Chondrocyte (in vitro differentiated cells): ENCODE results near the gene C1orf122. TPM values are rescaled to one million over a fixed set of nuclear protein-coding genes. Genes with fewer than 3 reads are reported as not detected.

Source experiments
- DNase-seq: peaks from one replicate; pipeline ENCODE4 v3.0.0; 2021; ENCODE audit warnings: mixed read lengths, low spot score
- H3K27ac Mint-ChIP-seq: one replicate; pipeline ENCODE4 v1.8.0; 2021; ENCODE audit warnings: mild to moderate bottlenecking, moderate library complexity, mixed read lengths; ENCODE audit not compliant: unreplicated experiment
- H3K27me3 Mint-ChIP-seq: 2 replicates; pipeline ENCODE4 v1.8.0; 2021; ENCODE audit warnings: low read depth, mixed read lengths
- H3K36me3 Mint-ChIP-seq: 2 replicates; pipeline ENCODE4 v1.8.0; 2021; ENCODE audit warnings: low read depth, mixed read lengths
- H3K4me1 Mint-ChIP-seq: 2 replicates; pipeline ENCODE4 v1.8.0; 2021; ENCODE audit warnings: low read depth, mild to moderate bottlenecking, mixed read lengths
- H3K4me3 Mint-ChIP-seq: one replicate; pipeline ENCODE4 v1.8.0; 2021; ENCODE audit warnings: mild to moderate bottlenecking, moderate library complexity, mixed read lengths; ENCODE audit not compliant: unreplicated experiment
- H3K9me3 Mint-ChIP-seq: 2 replicates; pipeline ENCODE4 v1.8.0; 2021; ENCODE audit warnings: low read depth, mixed read lengths
- total RNA-seq: library from RNA; stranded (reverse); gene quantifications from 3 replicates; pipeline ENCODE4 v1.2.1, GENCODE V29; 2021
- TF ChIP-seq, protein P1 (sequence below): fragments of 200-600 bp; sonication (generic); IDR thresholded peaks from 2 replicates; pipeline ENCODE4 v1.5.0; 2021; ENCODE audit warnings: antibody characterized with exemption, mild to moderate bottlenecking, moderate library complexity

Gene C1orf122
- total RNA-seq, 1 donor from 2014 or later = 76.1 TPM

DNA sequence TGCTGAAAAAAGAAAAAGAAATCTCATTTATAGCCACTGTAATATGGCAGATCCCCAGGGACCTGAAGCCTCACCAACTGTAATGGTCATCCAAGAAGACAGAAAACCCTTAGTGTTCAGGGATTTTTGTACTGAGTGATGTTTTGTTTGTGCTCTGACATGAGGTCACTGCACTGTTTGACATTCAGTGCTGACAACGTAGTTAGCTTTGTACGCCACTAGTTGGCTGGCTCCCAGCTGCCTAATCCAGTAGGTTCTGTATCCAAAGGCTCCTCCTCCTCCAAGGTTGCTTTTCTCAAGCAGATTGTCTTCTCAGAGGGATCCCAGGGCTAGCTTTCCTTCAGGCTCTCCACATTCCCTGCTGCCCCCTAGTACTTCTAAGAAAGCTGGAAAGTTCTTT, 9.9 kb downstream of the C1orf122 start:
- no peak for DNase-seq
- no peaks in the 10 kb centered on the region for H3K4me1 Mint-ChIP-seq
- no peaks in the 10 kb centered on the region for H3K27me3 Mint-ChIP-seq
- peaks cover 29% of the 10 kb centered on the region for H3K36me3 Mint-ChIP-seq
- TF ChIP-seq, protein P1, sequence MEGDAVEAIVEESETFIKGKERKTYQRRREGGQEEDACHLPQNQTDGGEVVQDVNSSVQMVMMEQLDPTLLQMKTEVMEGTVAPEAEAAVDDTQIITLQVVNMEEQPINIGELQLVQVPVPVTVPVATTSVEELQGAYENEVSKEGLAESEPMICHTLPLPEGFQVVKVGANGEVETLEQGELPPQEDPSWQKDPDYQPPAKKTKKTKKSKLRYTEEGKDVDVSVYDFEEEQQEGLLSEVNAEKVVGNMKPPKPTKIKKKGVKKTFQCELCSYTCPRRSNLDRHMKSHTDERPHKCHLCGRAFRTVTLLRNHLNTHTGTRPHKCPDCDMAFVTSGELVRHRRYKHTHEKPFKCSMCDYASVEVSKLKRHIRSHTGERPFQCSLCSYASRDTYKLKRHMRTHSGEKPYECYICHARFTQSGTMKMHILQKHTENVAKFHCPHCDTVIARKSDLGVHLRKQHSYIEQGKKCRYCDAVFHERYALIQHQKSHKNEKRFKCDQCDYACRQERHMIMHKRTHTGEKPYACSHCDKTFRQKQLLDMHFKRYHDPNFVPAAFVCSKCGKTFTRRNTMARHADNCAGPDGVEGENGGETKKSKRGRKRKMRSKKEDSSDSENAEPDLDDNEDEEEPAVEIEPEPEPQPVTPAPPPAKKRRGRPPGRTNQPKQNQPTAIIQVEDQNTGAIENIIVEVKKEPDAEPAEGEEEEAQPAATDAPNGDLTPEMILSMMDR = no peak
- no peak overlapping the region for H3K4me3 Mint-ChIP-seq
- no peak overlapping the region for H3K27ac Mint-ChIP-seq
- no peaks in the 10 kb centered on the region for H3K9me3 Mint-ChIP-seq

DNA sequence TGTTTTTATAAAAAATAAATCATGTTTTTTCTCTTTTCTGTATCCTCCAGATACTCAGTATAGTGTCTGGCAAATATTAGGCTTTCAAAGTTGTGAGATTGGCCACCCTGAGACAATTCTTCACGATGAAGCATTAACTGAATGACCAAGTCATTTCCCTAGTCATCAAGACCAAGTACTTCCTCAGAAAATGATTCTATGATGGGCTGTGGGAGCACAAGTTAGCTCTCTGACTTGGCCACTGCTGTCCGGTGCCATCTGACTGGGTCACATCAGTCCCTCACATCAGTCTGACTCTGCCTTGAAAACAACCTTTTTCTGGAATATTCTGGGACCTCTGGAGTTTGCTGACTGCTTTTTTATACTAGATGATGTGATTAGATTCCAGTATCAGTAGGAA, 13.9 kb downstream of the C1orf122 start:
- Mint-ChIP-seq H3K36me3 (peaks cover 28% of the 10 kb centered on the region), H3K9me3 (no peaks in the 10 kb centered on the region), H3K4me1 (no peaks in the 10 kb centered on the region), H3K27me3 (no peaks in the 10 kb centered on the region), H3K4me3 (no peak overlapping the region), H3K27ac (no peak overlapping the region)
- TF ChIP-seq, protein P1 = no peak
- no peak for DNase-seq

DNA sequence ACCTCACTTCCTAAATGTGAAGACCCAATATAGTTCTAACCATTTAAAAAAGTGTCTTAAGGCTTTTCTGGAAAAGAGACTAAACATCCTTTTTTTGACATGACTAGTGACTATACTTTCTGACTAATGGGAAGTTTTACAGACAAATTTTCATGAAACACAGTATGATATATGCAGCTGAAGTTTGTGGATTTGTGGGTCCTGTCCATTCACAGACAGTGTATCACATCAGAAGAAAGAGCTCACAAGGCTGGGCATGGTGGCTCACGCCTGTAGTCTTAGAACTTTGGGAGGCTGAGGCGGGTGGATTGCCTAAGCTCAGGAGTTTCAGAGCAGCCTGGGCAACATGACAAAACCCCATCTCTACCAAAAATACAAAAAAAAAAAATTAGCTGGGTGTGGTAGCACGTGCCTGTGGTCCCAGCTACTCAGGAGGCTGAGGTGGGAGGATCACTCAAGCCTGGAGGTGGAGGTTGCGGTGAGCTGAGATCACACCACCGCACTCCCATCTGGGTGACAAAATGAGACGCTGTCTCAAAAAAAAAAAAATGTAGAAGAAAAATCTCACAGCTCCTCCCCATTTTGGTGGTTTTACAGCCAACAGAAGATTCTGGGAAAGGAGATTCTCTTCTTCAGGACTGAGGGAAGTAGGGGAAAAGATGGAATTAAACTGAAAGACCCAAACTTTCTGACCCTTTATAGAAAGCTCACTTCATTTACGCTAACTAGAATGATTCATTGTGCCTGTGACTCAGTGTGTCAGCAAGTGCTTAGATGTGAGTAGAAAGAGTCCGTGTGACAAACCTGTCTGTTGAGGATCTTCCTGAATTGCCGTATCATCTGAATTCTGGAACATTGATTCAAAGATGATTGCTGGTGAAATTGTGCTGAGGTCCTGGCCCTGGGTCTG, 15.6 kb downstream of the C1orf122 start:
- Mint-ChIP-seq H3K9me3 (no peaks in the 10 kb centered on the region), H3K27me3 (no peaks in the 10 kb centered on the region), H3K36me3 (peaks cover 28% of the 10 kb centered on the region), H3K27ac (no peak overlapping the region), H3K4me3 (no peak overlapping the region), H3K4me1 (no peaks in the 10 kb centered on the region)
- no peak for DNase-seq
- TF ChIP-seq, protein P1 = no peak

DNA sequence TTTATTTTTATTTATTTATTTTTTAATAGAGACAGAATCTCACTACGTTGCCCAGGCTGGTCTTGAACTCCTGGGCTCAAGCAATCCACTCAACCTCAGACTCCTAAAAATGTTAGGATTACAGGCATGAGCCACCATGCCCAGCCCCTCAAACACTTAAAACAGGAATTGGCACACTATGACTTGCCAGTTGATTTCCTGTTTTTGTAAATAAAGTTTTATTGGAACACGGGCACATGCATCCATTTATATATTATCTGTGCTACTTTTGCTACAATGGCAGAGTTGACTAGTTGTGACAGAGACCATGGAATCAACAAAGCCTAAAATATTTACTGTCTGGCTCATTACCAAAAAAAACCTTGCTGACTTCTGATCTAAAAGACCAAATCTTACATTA, 16.4 kb downstream of the C1orf122 start:
- H3K36me3 Mint-ChIP-seq = peaks cover 31% of the 10 kb centered on the region
- no peaks in the 10 kb centered on the region for H3K4me1 Mint-ChIP-seq
- no peak overlapping the region for H3K27ac Mint-ChIP-seq

DNA sequence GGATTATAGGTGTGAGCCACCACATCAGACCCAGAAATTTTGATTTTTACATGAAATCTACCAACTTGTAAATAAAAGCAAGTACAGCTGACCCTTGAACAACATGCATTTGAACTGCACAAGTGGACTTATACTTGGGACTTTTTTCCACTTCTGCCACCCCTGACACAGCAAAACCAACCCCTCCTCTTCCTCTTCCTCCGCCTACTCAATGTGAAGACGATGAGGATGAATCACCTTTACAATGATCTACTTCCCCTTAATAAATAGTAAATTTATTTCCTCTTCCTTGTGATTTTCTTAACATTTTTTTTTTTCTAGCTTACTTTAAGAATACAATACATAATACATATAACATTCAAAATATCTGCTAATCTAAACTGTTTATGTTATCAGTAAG, 17.9 kb downstream of the C1orf122 start:
- Mint-ChIP-seq H3K27me3 (no peaks in the 10 kb centered on the region), H3K27ac (no peak overlapping the region), H3K4me3 (no peak overlapping the region), H3K36me3 (peaks cover 30% of the 10 kb centered on the region), H3K9me3 (no peaks in the 10 kb centered on the region), H3K4me1 (no peaks in the 10 kb centered on the region)
- TF ChIP-seq, protein P1 = no peak
- no peak for DNase-seq

More for the DNA sequence above, 16.4 kb downstream of the C1orf122 start:
- TF ChIP-seq, protein P1 = no peak
- Mint-ChIP-seq H3K27me3 (no peaks in the 10 kb centered on the region), H3K4me3 (no peak overlapping the region), H3K9me3 (no peaks in the 10 kb centered on the region)
- no peak for DNase-seq
